Measurements from ENCODE around the gene ANAPC1. TPM values are rescaled to one million over a fixed set of nuclear protein-coding genes. Genes with fewer than 3 reads are reported as not detected.
A peak's percentile ranks its signal among the peaks of the same experiment; 100 is the strongest.
"Not testable (repeated sequence)": the region's sequence is repeated elsewhere in the genome, so short reads cannot be mapped to it uniquely, and the experiment has no call there.

ANAPC1 gene
- total and polyA plus RNA-seq, 8 donors = 22.3 to 41.0 (median 35.5) TPM

- peaks cover 0 to 12% of the 10 kb centered on the region in 2 donors for H3K27me3 ChIP-seq
- H3K4me1 ChIP-seq = peaks cover 8 to 55% of the 10 kb centered on the region in 2 donors
- H3K9me3 ChIP-seq = no peaks in the 10 kb centered on the region
- H3K36me3 ChIP-seq = peaks cover 0 to 6% of the 10 kb centered on the region in 2 donors
- H3K4me3 ChIP-seq = peak within 1 kb of the TSS; percentile 70 to 90
- intact Hi-C loops (cut with DNase I) = loop anchor here in 1 of 2 donors (5.0 kb wide), 1 partner anchor 149 kb away; no protein-coding TSS in a partner anchor
- peak; percentile 92 for ATAC-seq
- DNase-seq = peak; percentile 92 to 97 (median 94)
- TF ChIP-seq CTCF (IDR thresholded peaks at IDR 0.05) = peak; percentile 41 to 52
- peak within 1 kb of the TSS; percentile 86 to 88 for H3K27ac ChIP-seq
Observed at GRCh38 chr2:111897924-111898702, 14.1 kb upstream of the ANAPC1 start, which contains the start of gene MERTK. MERTK (plus strand) TSS chr2:111898607; CDS start chr2:111898736, 129 bp downstream.

GRCh38 chr2:111897630-111897923, 13.6 kb upstream of the ANAPC1 start:
- TF ChIP-seq CTCF (IDR thresholded peaks at IDR 0.05) = no peak
- no peak for ATAC-seq
- intact Hi-C loops (cut with DNase I) = loop anchor here in 1 of 2 donors (5.0 kb wide), 1 partner anchor 150 kb away; no protein-coding TSS in a partner anchor

GRCh38 chr2:111896576-111896975, 12.6 kb upstream of the ANAPC1 start:
- Histone ChIP-seq H3K4me1 (peaks cover 8 to 46% of the 10 kb centered on the region in 2 donors), H3K27ac (no peak overlapping the region), H3K9me3 (no peaks in the 10 kb centered on the region), H3K27me3 (peaks cover 0 to 12% of the 10 kb centered on the region in 2 donors), H3K36me3 (no peaks in the 10 kb centered on the region), H3K4me3 (no peak overlapping the region)
- DNase-seq = no peak
- intact Hi-C loops (cut with DNase I) = loop anchor here in 1 of 2 donors (5.0 kb wide), 1 partner anchor 151 kb away; no protein-coding TSS in a partner anchor
- no peak for TF ChIP-seq CTCF (IDR thresholded peaks at IDR 0.05)
- ATAC-seq = no peak

More at GRCh38 chr2:111897630-111897923, 13.6 kb upstream of the ANAPC1 start:
- H3K4me1 ChIP-seq = peaks cover 8 to 55% of the 10 kb centered on the region in 2 donors
- H3K9me3 ChIP-seq = no peaks in the 10 kb centered on the region
- H3K27ac ChIP-seq = peak overlapping the region; percentile 86 to 88
- H3K4me3 ChIP-seq = peak overlapping the region; percentile 70 to 90
- peaks cover 0 to 12% of the 10 kb centered on the region in 2 donors for H3K27me3 ChIP-seq
- DNase-seq = no peak
- peaks cover 0 to 6% of the 10 kb centered on the region in 2 donors for H3K36me3 ChIP-seq

- no peaks in the 10 kb centered on the region for H3K9me3 ChIP-seq
- no peak for TF ChIP-seq CTCF (IDR thresholded peaks at IDR 0.05)
- H3K27ac ChIP-seq = no peak overlapping the region
- peaks cover 8 to 41% of the 10 kb centered on the region in 2 donors for H3K4me1 ChIP-seq
- intact Hi-C loops (cut with DNase I) = loop anchor here in 1 of 2 donors (5.0 kb wide), 1 partner anchor 151 kb away; no protein-coding TSS in a partner anchor
- ATAC-seq (no peak), DNase-seq (peak in 1 of 4 donors; percentile 47)
- peaks cover 0 to 12% of the 10 kb centered on the region in 2 donors for H3K27me3 ChIP-seq
- no peaks in the 10 kb centered on the region for H3K36me3 ChIP-seq
- H3K4me3 ChIP-seq = no peak overlapping the region
Observed at GRCh38 chr2:111896024-111896423, 12.0 kb upstream of the ANAPC1 start.

GRCh38 chr2:111884592-111884964, 585 bp upstream of the ANAPC1 start:
- H3K9me3 ChIP-seq = no peaks in the 10 kb centered on the region
- no peaks in the 10 kb centered on the region for H3K27me3 ChIP-seq
- peak overlapping the region; percentile 85 to 100 for H3K4me3 ChIP-seq
- peaks cover 4 to 24% of the 10 kb centered on the region in 2 donors for H3K4me1 ChIP-seq
- intact Hi-C loops (cut with DNase I) = no loop called here
- peak; percentile 27 for ATAC-seq
- H3K27ac ChIP-seq = peak overlapping the region; percentile 76 to 85
- no peak for TF ChIP-seq CTCF (IDR thresholded peaks at IDR 0.05)
- peaks cover 0 to 10% of the 10 kb centered on the region in 2 donors for H3K36me3 ChIP-seq
- DNase-seq = no peak

GRCh38 chr2:111872806-111873205, 11.2 kb downstream of the ANAPC1 start:
- ATAC-seq; DNase-seq; H3K27ac ChIP-seq; H3K4me3 ChIP-seq; intact Hi-C loops (cut with DNase I); H3K9me3 ChIP-seq; H3K27me3 ChIP-seq; H3K4me1 ChIP-seq: not testable (repeated sequence)
- peaks cover 0 to 16% of the 10 kb centered on the region in 2 donors for H3K36me3 ChIP-seq

GRCh38 chr2:111865124-111865523, 18.9 kb downstream of the ANAPC1 start:
- H3K4me3 ChIP-seq; H3K4me1 ChIP-seq; H3K27me3 ChIP-seq; DNase-seq; ATAC-seq; H3K9me3 ChIP-seq; H3K27ac ChIP-seq; intact Hi-C loops (cut with DNase I): not testable (repeated sequence)
- H3K36me3 ChIP-seq = peaks cover 0 to 16% of the 10 kb centered on the region in 2 donors

GRCh38 chr2:111860005-111860404, 24.0 kb downstream of the ANAPC1 start:
- H3K4me3 ChIP-seq; DNase-seq; ATAC-seq; H3K4me1 ChIP-seq; H3K9me3 ChIP-seq; intact Hi-C loops (cut with DNase I); H3K27ac ChIP-seq; H3K27me3 ChIP-seq: not testable (repeated sequence)
- H3K36me3 ChIP-seq = peaks cover 0 to 26% of the 10 kb centered on the region in 2 donors

Data from left lung (tissue), 10 donors.